ENCODE data around the gene BNC2.

Gene BNC2

GRCh38 chr9:16767366-16767765, 103.1 kb downstream of the BNC2 start:
- no peak overlapping the region for H4K5ac ChIP-seq (ENCODE audit: low read length)
- H2AK5ac ChIP-seq (ENCODE audit: low read length), result no peak overlapping the region
- no peak for DNase-seq
- H4K8ac ChIP-seq (ENCODE audit: low read depth, low read length), result no peak overlapping the region
- H3K79me1 ChIP-seq (ENCODE audit: low read length), result no peaks in the 10 kb centered on the region
- H3K27me3 ChIP-seq (ENCODE audit: insufficient read depth, low read length, poor library complexity), result no peaks in the 10 kb centered on the region
- H3K4me1 ChIP-seq (ENCODE audit: control insufficient read depth, low read depth, low read length), result no peaks in the 10 kb centered on the region
- H3K23ac ChIP-seq (ENCODE audit: low read length), result no peak overlapping the region
- no peak overlapping the region for H3K9ac ChIP-seq (ENCODE audit: low read length)
- no peak overlapping the region for H3K4ac ChIP-seq (ENCODE audit: low read depth, low read length)
- H3K27ac ChIP-seq (ENCODE audit: low read depth, low read length), result no peak overlapping the region
- H3K36me3 ChIP-seq (ENCODE audit: control insufficient read depth, insufficient read depth, low read length), result no peaks in the 10 kb centered on the region
- H2BK120ac ChIP-seq (ENCODE audit: low read depth, low read length), result no peak overlapping the region
- H2BK15ac ChIP-seq (replicated peaks; ENCODE audit: low read depth), result no peak overlapping the region
- WGBS (ENCODE audit: extremely low coverage, insufficient coverage, low lambda C conversion rate), result no CpG with 5 or more reads among the region's 3 CpGs
- H3K18ac ChIP-seq (ENCODE audit: low read length), result no peak overlapping the region
- H3K4me2 ChIP-seq (ENCODE audit: low read length), result no peak overlapping the region
- no peaks in the 10 kb centered on the region for H3K79me2 ChIP-seq (ENCODE audit: control insufficient read depth, insufficient read depth, low read length)
- H2BK5ac ChIP-seq (ENCODE audit: low read length), result no peak overlapping the region
- no peak overlapping the region for H3K56ac ChIP-seq (ENCODE audit: low read length)
- H3K4me3 ChIP-seq (ENCODE audit: low read length), result no peak overlapping the region

GRCh38 chr9:16763946-16764345, 106.5 kb downstream of the BNC2 start:
- Histone ChIP-seq H4K8ac (ENCODE audit: low read depth, low read length) (no peak overlapping the region), H2BK5ac (ENCODE audit: low read length) (no peak overlapping the region)
- no CpG with 5 or more reads among the region's 2 CpGs for WGBS (ENCODE audit: extremely low coverage, insufficient coverage, low lambda C conversion rate)

GRCh38 chr9:16755467-16756160, 114.9 kb downstream of the BNC2 start:
- no peak overlapping the region for H4K8ac ChIP-seq (ENCODE audit: low read depth, low read length)
- no peak overlapping the region for H3K56ac ChIP-seq (ENCODE audit: low read length)
- no peak overlapping the region for H2BK5ac ChIP-seq (ENCODE audit: low read length)
- H3K36me3 ChIP-seq (ENCODE audit: control insufficient read depth, insufficient read depth, low read length), result no peaks in the 10 kb centered on the region
- H3K9ac ChIP-seq (ENCODE audit: low read length), result no peak overlapping the region
- no peak overlapping the region for H2BK120ac ChIP-seq (ENCODE audit: low read depth, low read length)
- H3K4me3 ChIP-seq (ENCODE audit: low read length), result no peak overlapping the region
- no peak overlapping the region for H2AK5ac ChIP-seq (ENCODE audit: low read length)
- WGBS (ENCODE audit: extremely low coverage, insufficient coverage, low lambda C conversion rate), result no CpG with 5 or more reads among the region's 8 CpGs
- H3K27me3 ChIP-seq (ENCODE audit: insufficient read depth, low read length, poor library complexity), result no peaks in the 10 kb centered on the region
- H3K18ac ChIP-seq (ENCODE audit: low read length), result no peak overlapping the region
- H3K4ac ChIP-seq (ENCODE audit: low read depth, low read length), result no peak overlapping the region
- no peak for DNase-seq
- H3K23ac ChIP-seq (ENCODE audit: low read length), result no peak overlapping the region
- no peak overlapping the region for H2BK15ac ChIP-seq (replicated peaks; ENCODE audit: low read depth)
- no peak overlapping the region for H3K4me2 ChIP-seq (ENCODE audit: low read length)
- H3K79me1 ChIP-seq (ENCODE audit: low read length), result no peaks in the 10 kb centered on the region
- no peaks in the 10 kb centered on the region for H3K4me1 ChIP-seq (ENCODE audit: control insufficient read depth, low read depth, low read length)
- no peaks in the 10 kb centered on the region for H3K79me2 ChIP-seq (ENCODE audit: control insufficient read depth, insufficient read depth, low read length)
- no peak overlapping the region for H3K27ac ChIP-seq (ENCODE audit: low read depth, low read length)
- no peak overlapping the region for H4K5ac ChIP-seq (ENCODE audit: low read length)

More at GRCh38 chr9:16763946-16764345, 106.5 kb downstream of the BNC2 start:
- H3K23ac ChIP-seq (ENCODE audit: low read length), result no peak overlapping the region
- no peaks in the 10 kb centered on the region for H3K36me3 ChIP-seq (ENCODE audit: control insufficient read depth, insufficient read depth, low read length)
- H3K27ac ChIP-seq (ENCODE audit: low read depth, low read length), result no peak overlapping the region
- H3K79me1 ChIP-seq (ENCODE audit: low read length), result no peaks in the 10 kb centered on the region
- no peak overlapping the region for H2BK120ac ChIP-seq (ENCODE audit: low read depth, low read length)
- H3K27me3 ChIP-seq (ENCODE audit: insufficient read depth, low read length, poor library complexity), result no peaks in the 10 kb centered on the region
- no peak overlapping the region for H3K9ac ChIP-seq (ENCODE audit: low read length)
- H3K4ac ChIP-seq (ENCODE audit: low read depth, low read length), result no peak overlapping the region
- no peak overlapping the region for H3K4me3 ChIP-seq (ENCODE audit: low read length)
- no peaks in the 10 kb centered on the region for H3K79me2 ChIP-seq (ENCODE audit: control insufficient read depth, insufficient read depth, low read length)
- H3K4me2 ChIP-seq (ENCODE audit: low read length), result no peak overlapping the region
- H2AK5ac ChIP-seq (ENCODE audit: low read length), result no peak overlapping the region
- H2BK15ac ChIP-seq (replicated peaks; ENCODE audit: low read depth), result no peak overlapping the region
- H3K18ac ChIP-seq (ENCODE audit: low read length), result no peak overlapping the region
- H4K5ac ChIP-seq (ENCODE audit: low read length), result no peak overlapping the region
- no peaks in the 10 kb centered on the region for H3K4me1 ChIP-seq (ENCODE audit: control insufficient read depth, low read depth, low read length)
- DNase-seq, result no peak
- H3K56ac ChIP-seq (ENCODE audit: low read length), result no peak overlapping the region

- no CpG with 5 or more reads among the region's 4 CpGs for WGBS (ENCODE audit: extremely low coverage, insufficient coverage, low lambda C conversion rate)
- no peak for DNase-seq
- Histone ChIP-seq H2BK5ac (ENCODE audit: low read length) (no peak overlapping the region), H4K8ac (ENCODE audit: low read depth, low read length) (no peak overlapping the region), H2AK5ac (ENCODE audit: low read length) (no peak overlapping the region), H3K4me1 (ENCODE audit: control insufficient read depth, low read depth, low read length) (no peaks in the 10 kb centered on the region), H3K36me3 (ENCODE audit: control insufficient read depth, insufficient read depth, low read length) (no peaks in the 10 kb centered on the region), H3K79me2 (ENCODE audit: control insufficient read depth, insufficient read depth, low read length) (no peaks in the 10 kb centered on the region), H3K79me1 (ENCODE audit: low read length) (no peaks in the 10 kb centered on the region), H3K56ac (ENCODE audit: low read length) (no peak overlapping the region), H2BK120ac (ENCODE audit: low read depth, low read length) (no peak overlapping the region), H3K4ac (ENCODE audit: low read depth, low read length) (no peak overlapping the region), H2BK15ac (replicated peaks; ENCODE audit: low read depth) (no peak overlapping the region), H3K9ac (ENCODE audit: low read length) (no peak overlapping the region), H3K4me2 (ENCODE audit: low read length) (no peak overlapping the region), H4K5ac (ENCODE audit: low read length) (no peak overlapping the region), H3K18ac (ENCODE audit: low read length) (no peak overlapping the region), H3K27me3 (ENCODE audit: insufficient read depth, low read length, poor library complexity) (no peaks in the 10 kb centered on the region), H3K23ac (ENCODE audit: low read length) (no peak overlapping the region), H3K27ac (ENCODE audit: low read depth, low read length) (no peak overlapping the region), H3K4me3 (ENCODE audit: low read length) (no peak overlapping the region)
Measured at GRCh38 chr9:16754662-16755061, 115.8 kb downstream of the BNC2 start.

GRCh38 chr9:16753256-16753655, 117.2 kb downstream of the BNC2 start:
- Histone ChIP-seq H3K18ac (ENCODE audit: low read length) (no peak overlapping the region), H2AK5ac (ENCODE audit: low read length) (no peak overlapping the region), H3K27me3 (ENCODE audit: insufficient read depth, low read length, poor library complexity) (no peaks in the 10 kb centered on the region), H3K23ac (ENCODE audit: low read length) (no peak overlapping the region), H4K5ac (ENCODE audit: low read length) (no peak overlapping the region), H3K56ac (ENCODE audit: low read length) (no peak overlapping the region), H2BK15ac (replicated peaks; ENCODE audit: low read depth) (no peak overlapping the region), H2BK120ac (ENCODE audit: low read depth, low read length) (no peak overlapping the region), H3K4me3 (ENCODE audit: low read length) (no peak overlapping the region), H3K4ac (ENCODE audit: low read depth, low read length) (no peak overlapping the region), H2BK5ac (ENCODE audit: low read length) (no peak overlapping the region), H3K4me2 (ENCODE audit: low read length) (no peak overlapping the region), H3K79me2 (ENCODE audit: control insufficient read depth, insufficient read depth, low read length) (no peaks in the 10 kb centered on the region), H3K4me1 (ENCODE audit: control insufficient read depth, low read depth, low read length) (no peaks in the 10 kb centered on the region), H4K8ac (ENCODE audit: low read depth, low read length) (no peak overlapping the region), H3K79me1 (ENCODE audit: low read length) (no peaks in the 10 kb centered on the region), H3K27ac (ENCODE audit: low read depth, low read length) (no peak overlapping the region), H3K9ac (ENCODE audit: low read length) (no peak overlapping the region), H3K36me3 (ENCODE audit: control insufficient read depth, insufficient read depth, low read length) (no peaks in the 10 kb centered on the region)
- DNase-seq, result no peak
- WGBS (ENCODE audit: extremely low coverage, insufficient coverage, low lambda C conversion rate), result no CpG with 5 or more reads among the region's 2 CpGs

GRCh38 chr9:16752601-16753000, 117.9 kb downstream of the BNC2 start:
- WGBS (ENCODE audit: extremely low coverage, insufficient coverage, low lambda C conversion rate), result 100% methylated on average over 1 of the region's 2 CpGs

More at GRCh38 chr9:16752601-16753000, 117.9 kb downstream of the BNC2 start:
- H4K8ac ChIP-seq (ENCODE audit: low read depth, low read length), result no peak overlapping the region
- H3K79me2 ChIP-seq (ENCODE audit: control insufficient read depth, insufficient read depth, low read length), result no peaks in the 10 kb centered on the region
- no peak overlapping the region for H2BK120ac ChIP-seq (ENCODE audit: low read depth, low read length)
- H3K27ac ChIP-seq (ENCODE audit: low read depth, low read length), result no peak overlapping the region
- DNase-seq, result no peak
- H2BK5ac ChIP-seq (ENCODE audit: low read length), result no peak overlapping the region
- H3K36me3 ChIP-seq (ENCODE audit: control insufficient read depth, insufficient read depth, low read length), result no peaks in the 10 kb centered on the region
- no peak overlapping the region for H3K23ac ChIP-seq (ENCODE audit: low read length)
- no peak overlapping the region for H4K5ac ChIP-seq (ENCODE audit: low read length)
- no peaks in the 10 kb centered on the region for H3K27me3 ChIP-seq (ENCODE audit: insufficient read depth, low read length, poor library complexity)
- H3K4me2 ChIP-seq (ENCODE audit: low read length), result no peak overlapping the region
- no peak overlapping the region for H3K56ac ChIP-seq (ENCODE audit: low read length)
- no peak overlapping the region for H3K9ac ChIP-seq (ENCODE audit: low read length)
- no peak overlapping the region for H2BK15ac ChIP-seq (replicated peaks; ENCODE audit: low read depth)
- H3K4me3 ChIP-seq (ENCODE audit: low read length), result no peak overlapping the region
- H3K4me1 ChIP-seq (ENCODE audit: control insufficient read depth, low read depth, low read length), result no peaks in the 10 kb centered on the region
- H3K4ac ChIP-seq (ENCODE audit: low read depth, low read length), result no peak overlapping the region
- H3K79me1 ChIP-seq (ENCODE audit: low read length), result no peaks in the 10 kb centered on the region
- H3K18ac ChIP-seq (ENCODE audit: low read length), result no peak overlapping the region
- no peak overlapping the region for H2AK5ac ChIP-seq (ENCODE audit: low read length)
